Stomach (tissue), 4 donors: ENCODE results near the gene RDH12.

Source experiments
- CTCF ChIP-seq, 7 experiments: fragments of 450-650 bp in 4 of 7; fragments of 200-600 bp in 3 of 7; sonication (generic) in 3 of 7; IDR thresholded peaks; one replicate each; pipeline ENCODE4 v1.5.1; 2016 to 2019; ENCODE audit warnings: antibody characterized with exemption in 7 of 7, control low read depth in 2 of 7, mild to moderate bottlenecking in 1 of 7
- POLR2A ChIP-seq, 4 donors: fragments of 450-650 bp; IDR thresholded peaks; one replicate each; pipeline ENCODE4 v1.6.1; 2016; ENCODE audit warnings: antibody characterized with exemption in 4 of 4, control low read depth in 2 of 4, mild to moderate bottlenecking in 1 of 4, moderate library complexity in 1 of 4
- POLR2AphosphoS5 ChIP-seq, 3 donors: sonication (generic); formaldehyde crosslinking; IDR thresholded peaks; one replicate each; pipeline ENCODE4 v1.6.1; 2016; ENCODE audit warnings: antibody characterized with exemption in 3 of 3

- TF ChIP-seq CTCF (IDR thresholded peaks at IDR 0.05) (no peak), POLR2AphosphoS5 (IDR thresholded peaks at IDR 0.05) (no peak), POLR2A (IDR thresholded peaks at IDR 0.05) (no peak)
Measured at GRCh38 chr14:67757175-67757574, 55.5 kb downstream of the RDH12 start.
